Umbilical cord (tissue), 2 donors: ENCODE data around the gene DNAJC25. TPM values are rescaled to one million over a fixed set of nuclear protein-coding genes. Genes with fewer than 3 reads are reported as not detected.
A peak's percentile ranks its signal among the peaks of the same experiment; 100 is the strongest.

Source experiments
- DNase-seq: peaks from one replicate; pipeline ENCODE4 v3.0.0-alpha.2; 2015; ENCODE audit warnings: low spot score
- total RNA-seq: library from RNA; depleted of rRNA; stranded (reverse); fragments of >200 nt; gene quantifications from one replicate; pipeline ENCODE4 v1.2.3, GENCODE V29; 2014; ENCODE audit warnings: low replicate concordance; ENCODE audit not compliant: insufficient read depth

DNAJC25 gene
- total RNA-seq, 1 donor from 2014 or later = 10.6 TPM

DNA sequence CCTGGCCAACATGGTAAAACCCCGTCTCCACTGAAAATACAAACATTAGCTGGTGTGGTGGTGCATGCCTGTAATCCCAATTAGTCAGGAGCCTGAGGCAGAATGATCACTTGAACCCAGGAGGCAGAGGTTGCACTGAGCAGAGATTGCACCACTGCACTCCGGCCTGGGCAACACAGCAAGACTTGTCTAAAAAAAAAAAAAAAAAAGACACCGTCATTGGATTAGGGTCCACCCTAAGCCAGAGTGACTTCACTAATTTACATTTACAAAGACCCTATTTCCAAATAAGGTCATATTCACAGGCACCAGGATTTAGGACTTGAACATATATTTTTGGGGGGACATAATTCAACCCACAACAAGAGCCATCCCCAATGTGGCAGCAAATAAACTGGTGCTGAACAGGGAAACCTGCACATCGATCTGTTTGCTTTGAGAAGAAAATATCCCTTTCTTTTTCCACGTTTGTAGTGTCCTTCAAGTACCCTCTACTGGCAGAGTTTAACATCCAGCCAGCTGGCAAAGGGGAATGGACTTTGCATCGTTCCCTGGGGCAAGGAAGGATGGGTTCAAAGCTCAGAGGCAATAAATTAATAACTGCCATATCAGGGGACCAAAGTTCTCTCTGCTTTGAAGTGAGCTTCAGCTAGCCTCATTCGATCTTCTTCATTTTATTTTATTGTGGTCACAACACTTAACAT, 3.7 kb upstream of the DNAJC25 start:
- DNase-seq = no peak

DNA sequence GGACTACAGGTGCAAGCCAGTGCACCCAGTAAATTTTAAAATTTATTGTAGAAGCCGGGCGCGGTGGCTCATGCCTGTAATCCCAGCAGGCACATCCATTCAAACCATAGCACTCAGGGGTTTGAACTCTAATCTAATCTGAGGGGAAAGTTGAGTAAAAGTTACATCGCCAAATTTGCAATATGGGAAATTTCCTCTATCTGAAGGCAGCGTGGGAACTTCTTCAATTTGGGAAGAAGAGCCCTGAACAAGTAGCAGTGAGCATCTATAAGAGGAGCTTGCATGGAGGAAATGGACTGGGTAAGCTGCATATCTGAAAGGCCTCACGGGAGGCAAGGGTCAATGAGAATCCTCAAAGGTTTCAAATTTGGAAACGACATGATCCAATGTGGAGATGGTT, 2.7 kb upstream of the DNAJC25 start:
- no peak for DNase-seq

DNA sequence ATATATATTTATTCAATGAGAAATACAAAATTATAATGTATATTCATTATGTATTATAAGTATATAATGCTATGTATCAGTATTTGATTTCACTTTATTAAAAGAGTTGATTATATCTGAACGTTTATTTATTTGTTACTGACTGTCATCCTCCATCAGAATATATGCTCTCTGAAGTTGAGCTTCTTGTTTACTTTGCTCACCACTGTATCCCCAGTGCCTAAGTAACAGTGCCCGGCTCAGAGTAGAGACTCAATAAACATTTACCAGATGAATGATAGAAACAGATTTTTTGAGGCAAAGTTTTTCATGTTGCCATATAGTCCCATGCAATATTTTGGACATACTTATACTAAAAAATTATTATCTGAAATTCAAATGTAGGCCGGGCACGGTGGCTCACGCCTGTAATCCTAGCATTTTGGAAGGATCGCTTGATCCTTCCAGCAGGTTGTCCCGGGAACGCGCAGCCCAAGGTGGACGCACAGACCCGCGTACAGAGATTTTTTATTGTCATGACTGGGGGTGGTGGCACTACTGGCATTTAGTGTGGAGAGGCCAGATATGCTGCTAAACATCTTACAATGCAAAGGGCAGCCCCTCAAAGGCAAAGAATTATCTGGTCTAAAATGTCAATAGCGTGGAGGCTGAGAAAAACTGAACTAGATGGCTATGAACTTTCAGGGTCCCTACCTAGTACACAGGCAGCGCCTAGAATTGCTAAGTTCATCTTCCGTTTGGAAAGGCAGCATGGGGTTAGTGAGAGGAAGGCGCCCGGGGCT, 761 bp upstream of the DNAJC25 start:
- DNase-seq = no peak

DNA sequence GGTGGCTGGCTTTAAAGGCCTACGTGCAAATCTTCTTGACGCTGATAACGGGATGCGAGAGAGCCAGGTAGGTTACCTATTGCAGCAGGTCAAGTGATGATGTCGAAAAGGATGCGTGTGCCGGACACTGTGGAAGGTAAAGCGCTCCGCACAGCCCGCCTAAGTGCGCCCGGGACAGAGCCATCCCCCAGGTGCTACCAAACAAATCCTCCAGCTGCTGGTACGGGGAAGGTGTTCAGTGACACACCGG, 245 bp upstream of the DNAJC25 start:
- DNase-seq = no peak

DNA sequence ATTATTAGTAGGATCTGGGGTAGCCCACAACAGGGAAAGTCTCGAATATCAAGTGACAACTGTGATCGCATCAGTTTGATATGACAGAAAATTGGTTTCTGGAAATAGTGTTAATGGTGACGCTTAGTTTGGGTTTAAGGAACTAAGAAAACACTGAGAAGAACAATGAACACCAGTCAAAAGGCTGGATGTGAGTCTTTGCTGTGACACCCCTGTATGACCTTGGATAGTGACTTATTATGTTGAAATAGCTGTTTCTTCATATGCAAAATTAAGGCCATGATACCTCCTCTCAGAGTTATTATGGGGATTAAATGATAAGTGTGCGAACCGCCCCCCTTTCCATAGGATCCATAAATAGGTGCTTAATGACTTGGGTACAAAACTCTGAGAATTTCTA, 926 bp downstream of the DNAJC25 start:
- no peak for DNase-seq

DNA sequence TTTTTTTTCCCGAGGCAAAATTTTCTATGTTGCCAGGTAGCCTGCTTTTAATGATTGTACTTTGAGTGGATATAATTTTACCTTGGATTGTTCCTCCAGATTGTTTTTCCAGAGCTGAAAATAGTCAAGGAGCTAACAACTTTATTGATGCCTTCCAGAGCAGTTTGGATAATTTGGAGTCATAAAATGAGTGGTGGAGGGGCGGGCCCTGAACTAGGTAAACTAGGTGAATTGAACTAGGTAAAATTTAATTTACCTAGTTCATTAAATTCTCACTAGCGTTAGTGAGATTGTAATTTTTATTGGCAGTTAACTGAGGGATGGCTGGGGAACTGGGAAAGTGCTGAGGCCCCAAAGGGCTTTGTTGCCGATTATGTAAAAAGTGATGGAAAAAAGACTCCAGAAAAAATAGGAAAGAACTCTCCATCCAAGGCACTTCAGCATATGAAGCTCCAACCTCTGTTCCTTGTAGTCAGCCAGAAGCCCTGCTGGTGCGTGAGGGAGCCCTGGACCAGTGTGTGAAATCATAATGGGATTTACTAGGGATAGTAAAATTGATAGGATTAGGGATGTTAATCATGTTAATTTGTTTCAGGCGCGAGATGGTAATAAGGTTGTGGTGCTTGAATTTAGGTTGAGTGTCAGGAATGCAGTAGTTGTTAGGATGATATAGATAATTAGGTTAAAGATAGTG, 1.7 kb downstream of the DNAJC25 start:
- DNase-seq = no peak

DNA sequence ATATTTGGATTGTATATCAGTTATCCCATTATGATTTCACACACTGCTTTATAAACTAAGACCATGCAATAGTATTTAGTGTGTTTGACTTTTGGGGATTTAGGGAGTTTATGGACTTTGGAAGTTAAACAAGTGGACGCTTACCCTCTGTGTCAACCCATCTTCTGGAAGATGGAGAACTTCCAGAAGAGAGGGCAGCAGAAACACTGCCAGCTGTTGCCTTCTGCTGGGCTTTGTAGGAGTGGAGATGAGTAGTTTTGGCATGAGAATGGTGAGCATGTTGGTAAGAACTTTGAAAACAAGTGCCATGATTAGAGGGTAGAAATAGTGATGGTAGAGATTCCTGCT, 2.2 kb downstream of the DNAJC25 start:
- DNase-seq = no peak

DNA sequence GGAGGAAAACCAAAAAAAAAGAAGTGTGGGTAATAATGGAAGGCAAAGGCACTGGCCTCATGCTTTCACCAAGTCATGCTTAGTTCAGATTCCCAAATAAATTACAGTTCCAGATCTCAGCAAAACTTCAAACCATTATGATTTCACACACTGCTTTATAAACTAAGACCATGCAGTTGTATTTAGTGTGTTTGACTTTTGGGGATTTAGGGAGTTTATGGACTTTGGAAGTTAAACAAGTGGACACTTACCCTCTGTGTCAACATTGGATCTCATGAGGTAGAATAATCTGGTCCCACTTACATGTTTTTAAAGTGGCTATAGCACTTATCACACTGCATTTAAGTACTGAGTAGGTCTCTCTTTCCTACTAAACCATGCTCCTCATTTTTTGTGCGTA, 3.7 kb downstream of the DNAJC25 start:
- DNase-seq = no peak

DNA sequence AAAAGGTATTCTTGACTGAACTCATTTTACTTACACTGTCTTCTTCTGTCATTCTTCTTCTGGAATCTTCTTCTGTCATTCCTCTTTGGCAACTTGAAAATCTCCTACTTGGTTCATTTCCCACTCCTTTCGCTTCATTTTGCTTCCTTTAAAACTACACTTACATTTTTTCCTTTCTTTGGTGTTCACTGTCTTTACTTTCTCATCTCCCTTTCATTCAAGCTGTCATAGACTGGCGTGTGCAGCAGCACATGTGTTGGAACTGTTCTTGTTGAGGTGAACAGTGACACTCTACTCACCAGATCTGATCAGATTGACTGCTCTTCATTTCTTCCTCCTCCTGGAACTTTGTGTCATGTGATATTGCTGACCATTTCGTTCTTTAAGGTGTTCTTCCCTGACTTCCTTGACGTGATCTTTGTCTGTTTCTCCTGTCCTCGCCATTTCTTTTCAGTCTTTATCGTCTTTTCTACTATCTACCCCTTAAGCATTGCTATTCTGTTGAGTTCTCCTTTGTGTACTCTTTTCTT, 6.4 kb downstream of the DNAJC25 start:
- DNase-seq = no peak

DNA sequence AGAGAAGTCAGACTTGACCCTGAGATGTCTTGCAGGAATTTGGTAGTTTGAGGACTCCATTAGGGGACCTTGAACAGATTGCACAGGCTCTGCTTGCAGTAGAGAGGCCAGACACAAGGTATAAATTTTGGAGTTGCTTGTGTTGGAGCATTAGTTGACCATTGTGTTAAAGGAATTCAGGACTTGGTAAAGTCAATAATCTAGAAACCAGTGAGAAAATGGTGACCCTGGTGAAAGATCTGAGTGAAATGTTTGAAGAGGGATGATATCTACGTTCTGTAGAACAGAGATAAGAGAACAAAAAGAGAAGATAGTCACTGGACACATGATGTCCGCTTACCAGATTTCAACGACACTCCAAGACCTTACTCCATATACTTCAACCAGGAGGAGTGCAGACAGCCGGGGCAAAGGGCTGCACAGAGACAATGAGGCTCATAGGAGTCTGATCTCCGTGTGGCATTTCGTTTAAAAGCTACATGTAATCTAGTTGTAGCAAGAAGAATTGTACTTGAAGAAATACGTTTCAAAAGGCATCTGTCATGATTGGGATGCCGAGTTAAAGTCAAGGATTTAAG, 13.2 kb downstream of the DNAJC25 start:
- DNase-seq = no peak

DNA sequence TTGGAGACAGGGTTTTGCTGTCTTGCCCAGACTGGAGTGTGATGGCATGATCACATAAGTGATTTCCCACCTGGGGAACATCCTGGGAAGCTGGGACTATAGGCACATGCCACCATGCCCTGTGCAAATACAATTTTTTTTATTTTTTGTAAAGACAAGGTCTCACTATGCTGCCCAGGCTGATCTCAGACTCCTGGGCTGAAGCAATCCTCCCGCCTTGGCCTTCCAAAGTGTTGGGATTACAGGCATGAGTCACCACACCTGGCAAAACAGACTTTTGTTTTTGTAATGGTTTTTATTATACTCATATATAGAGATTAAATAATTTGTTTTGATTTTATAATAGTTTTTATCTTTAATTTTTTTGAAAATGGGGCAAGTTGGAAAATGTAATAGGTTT, 14.7 kb downstream of the DNAJC25 start:
- DNase-seq = no peak

DNA sequence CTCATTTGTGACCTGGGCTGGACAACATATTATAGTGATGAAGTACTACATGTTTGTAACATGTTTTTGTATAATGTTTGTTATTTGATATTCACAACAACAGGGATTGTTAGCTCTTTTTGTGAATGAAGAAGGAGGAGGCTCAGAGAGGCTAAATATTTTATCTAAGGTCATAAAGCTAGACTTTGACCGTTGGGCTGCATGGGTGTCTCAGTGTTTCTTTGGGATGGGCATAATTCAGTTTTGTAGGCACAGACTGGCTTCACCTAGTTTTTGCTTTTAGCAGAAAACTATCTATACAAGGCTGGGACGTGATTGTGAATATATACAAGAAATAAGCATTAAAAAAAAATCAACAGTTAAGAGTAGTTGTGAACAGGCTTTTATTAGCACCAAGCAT, 15.3 kb downstream of the DNAJC25 start:
- DNase-seq = no peak

DNA sequence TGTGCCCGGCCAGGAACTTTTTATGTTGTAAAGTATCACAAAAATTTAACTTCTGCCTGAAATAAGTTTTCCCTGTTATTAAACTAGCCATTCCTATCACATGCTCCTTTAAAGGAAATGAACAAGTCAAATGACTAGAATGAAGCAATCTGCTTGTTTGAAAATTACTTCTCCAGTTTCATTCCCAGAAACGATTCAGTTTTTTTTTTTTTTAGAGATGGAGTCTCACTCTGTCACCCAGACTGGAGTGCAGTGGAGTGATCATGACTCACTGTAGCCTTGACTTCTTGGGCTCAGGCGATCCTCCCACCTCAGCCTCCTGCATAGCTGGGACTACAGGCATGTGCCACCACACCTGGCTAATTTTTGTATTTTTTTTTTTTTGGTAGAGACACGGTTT, 16.9 kb downstream of the DNAJC25 start:
- DNase-seq = no peak

DNA sequence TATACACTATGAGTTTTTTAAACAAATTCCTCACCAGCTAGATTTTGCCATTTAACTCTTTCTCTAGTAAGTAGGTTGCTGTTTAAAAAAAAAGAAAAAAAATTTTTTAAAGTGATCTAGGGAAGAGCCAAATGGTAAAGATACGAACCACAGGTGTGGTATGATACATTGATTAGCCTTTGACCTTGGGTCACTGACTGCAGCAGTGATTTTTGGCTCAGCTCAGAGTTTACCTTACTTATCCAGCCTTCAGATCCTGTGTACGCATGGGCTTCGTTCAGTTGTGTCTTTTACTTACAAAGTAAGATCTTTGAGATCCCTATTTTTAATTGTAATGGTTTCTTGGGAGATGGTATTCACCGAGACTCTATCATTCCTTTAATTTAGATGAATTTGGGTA, 17.9 kb downstream of the DNAJC25 start:
- no peak for DNase-seq

DNA sequence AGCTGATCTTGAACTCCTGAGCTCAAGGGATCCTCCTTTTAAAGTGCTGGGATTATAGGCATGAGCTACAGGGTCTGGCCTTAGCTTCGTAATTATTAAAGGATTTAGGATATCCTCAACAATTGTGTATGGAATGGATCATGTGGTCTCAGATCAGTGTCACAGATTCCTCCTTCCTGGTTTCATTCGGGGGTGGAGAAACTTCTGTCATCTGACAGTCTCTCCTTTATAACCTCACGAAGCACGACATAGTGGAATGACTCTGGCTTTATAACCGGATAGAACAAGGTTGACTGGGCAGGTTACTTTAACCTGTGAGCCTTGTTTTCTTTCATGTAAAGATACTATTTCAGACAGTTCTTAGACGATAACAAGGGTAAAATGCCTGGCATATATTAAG, 25.9 kb downstream of the DNAJC25 start:
- DNase-seq = no peak

DNA sequence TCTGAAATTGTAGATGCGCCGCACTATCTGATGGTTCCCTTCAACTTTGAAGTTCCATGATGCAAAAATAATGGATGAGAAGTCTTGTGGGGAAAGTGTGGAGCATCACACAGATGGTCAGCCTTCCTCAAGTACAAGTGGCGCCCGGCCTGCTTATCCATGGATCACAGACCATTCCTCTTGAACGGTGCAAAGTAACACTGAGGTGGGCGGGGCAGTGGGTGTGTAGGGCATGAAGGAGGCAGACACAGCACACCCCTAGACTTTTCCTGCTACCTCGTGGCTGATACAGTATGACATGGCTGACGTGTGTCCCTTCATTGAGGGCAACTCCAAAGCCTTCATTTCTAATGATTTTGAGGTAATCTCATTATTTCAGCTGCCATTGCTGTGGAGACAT, 27.8 kb downstream of the DNAJC25 start:
- no peak for DNase-seq

DNA sequence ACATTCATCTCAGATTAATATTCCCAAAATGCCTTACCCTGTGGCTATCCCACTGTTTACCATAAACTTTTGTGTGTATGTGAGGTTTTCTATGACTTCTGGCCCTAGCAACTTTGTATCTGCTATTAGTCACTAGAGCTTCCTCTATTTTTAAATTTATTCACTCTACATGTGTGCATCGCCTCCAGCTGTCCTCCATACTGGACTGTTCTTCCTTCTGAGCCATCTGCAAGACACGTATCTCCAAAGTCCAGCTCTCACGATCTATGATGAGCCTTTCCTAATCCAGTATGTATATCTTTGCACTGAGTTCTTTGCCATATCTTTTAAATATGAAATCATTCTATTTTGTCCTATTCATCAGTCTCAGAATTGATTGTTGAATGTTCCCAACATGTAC, 28.6 kb downstream of the DNAJC25 start:
- DNase-seq = no peak

DNA sequence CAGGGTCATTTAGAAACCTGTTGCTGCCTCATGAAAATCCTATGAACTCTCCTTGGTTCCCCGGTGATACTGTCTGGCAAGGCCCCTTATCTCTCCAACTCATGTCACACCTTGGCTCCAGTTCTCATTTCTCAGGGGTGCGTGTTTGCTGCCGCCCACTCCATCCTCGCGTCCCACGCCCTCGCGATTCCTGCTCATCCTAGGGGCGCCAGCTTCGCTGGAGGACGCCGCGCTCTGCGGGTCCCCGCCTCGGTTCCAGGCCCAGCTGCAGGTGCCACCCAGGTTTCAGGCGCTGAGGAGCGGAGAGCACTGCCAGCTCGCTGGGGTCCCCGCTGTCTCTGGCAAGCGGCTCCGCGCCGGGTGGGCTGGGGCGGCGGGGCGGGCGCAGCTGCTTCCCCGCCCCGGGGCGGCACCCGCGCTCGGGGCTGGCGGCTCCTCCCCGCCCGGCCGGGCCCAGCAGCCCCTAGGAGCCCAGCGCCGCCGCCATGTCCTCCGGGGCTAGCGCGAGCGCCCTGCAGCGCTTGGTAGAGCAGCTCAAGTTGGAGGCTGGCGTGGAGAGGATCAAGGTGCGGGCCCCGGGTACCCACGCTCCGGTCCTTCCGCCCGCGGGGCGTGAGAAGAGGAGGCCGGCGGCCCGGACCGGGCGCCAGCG, 30.1 kb downstream of the DNAJC25 start, which contains the start of gene GNG10:
Gene GNG10 (plus strand): TSS at position 456 of the 652 bp plus-strand sequence. CDS start 30 bp downstream, at position 486.
- DNase-seq = peak; percentile 79

DNA sequence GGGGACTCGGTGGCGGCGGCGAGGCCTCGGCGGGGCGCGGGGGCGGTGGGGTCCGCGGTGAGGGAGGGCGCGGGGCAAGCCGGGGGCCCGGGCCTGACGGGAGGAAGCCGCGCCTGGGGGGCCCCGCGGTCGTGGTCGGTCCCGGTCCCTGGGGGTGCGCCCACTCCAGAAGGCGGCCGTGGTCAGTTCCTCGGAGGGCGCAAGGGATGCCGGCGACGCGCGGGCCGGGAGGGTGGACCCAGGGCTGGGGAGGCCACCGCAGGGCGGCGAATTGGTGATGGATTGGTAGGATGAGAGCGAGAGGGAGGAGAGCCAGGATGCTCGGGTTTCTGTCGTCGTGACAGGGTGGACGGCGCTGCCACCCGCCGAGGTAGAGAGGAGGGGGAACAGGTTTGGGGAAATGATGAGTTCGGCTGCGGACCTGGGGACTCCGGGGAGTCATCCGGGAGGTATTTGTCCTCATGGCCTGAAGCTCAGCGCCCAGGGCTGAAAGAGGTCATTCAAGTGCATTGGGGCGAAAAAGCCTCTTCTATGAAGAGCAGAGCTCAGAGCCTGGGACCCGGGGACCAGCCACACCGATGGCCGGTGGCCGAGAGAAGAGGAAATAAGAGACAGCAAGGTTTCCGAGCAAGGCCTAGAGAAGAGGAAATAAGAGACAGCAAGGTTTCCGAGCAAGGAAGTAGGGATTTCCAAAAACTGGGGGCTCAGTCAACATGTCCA, 30.8 kb downstream of the DNAJC25 start:
- peak; percentile 49 for DNase-seq

DNA sequence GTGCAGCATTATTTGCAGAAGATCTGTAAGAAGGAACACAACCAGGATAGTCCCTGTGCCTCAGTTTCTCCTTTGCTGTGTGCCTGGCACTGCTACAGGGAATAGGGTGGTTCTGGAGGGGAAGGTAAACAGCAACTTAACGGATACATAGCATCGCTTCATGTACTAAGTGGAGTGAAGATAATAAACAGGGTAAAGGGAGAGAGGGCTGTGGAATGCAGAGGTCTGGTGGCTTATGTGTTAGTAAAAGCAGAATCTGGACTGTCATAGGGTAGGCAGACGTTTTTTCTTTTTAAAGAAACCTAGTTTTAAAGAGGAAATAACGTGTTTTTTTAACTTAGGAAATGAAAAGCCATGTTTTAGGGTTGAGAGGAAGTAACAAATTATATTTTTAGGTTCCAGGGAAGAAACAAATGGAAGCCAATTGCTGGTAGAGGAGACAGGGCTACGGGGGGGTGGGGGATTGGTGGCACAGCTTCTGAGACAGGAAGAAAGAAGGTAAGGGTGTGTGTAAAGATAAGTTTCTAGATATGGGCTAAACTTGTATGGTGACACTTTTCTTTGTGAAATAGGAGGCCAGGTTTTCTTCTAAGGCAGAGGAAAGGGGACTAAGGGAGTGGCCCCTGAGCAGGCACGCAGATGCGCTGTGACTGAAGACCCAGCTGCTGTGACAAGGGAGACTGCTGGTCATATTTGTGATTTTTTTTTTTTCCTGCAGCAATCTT, 31.6 kb downstream of the DNAJC25 start:
- DNase-seq = peak; percentile 26
